ENCODE results near the gene DPH5.
"Not testable (repeated sequence)": the region's sequence is repeated elsewhere in the genome, so short reads cannot be mapped to it uniquely, and the experiment has no call there.

Gene DPH5, protein sequence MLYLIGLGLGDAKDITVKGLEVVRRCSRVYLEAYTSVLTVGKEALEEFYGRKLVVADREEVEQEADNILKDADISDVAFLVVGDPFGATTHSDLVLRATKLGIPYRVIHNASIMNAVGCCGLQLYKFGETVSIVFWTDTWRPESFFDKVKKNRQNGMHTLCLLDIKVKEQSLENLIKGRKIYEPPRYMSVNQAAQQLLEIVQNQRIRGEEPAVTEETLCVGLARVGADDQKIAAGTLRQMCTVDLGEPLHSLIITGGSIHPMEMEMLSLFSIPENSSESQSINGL

DNA sequence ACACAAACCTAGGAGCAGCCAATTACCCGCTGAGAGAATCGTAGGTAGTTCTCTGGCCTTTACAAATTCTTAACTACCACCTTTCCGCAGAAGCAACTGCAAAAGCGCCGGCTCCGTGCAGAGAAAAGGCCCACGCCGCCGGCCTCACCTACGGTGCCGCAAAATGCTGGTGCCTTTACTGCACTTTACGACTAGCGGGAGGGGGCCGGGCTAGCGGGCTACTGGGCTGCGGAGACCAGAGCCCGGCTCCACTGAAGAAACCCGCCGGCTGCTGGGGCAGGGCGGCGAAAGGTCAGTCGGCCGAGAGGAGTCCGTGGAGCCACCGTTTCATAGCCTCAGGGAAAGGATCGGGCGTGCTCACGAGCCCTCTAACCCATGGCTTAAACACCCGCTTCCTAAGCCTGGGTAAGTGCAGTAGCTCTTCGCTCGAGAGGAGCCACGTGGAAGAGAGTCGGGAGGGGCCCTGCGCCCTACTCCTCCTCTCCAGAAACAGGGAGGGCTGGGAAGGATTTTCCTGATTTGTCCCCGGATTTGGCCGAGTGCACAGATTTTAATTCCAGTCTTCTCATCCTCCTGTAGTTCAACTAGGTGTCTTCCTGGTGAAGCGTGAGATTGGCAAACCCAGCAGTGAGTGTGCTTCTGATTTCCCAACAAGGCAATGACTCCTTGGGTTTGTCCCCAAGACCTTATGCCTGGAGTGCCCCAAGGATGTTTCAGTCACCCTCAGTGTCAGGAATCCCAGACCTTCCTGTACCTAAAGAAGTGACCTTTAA is at the start of gene DPH5:
Gene DPH5, minus strand, starts transcription at position 128 of the 773 bp plus-strand sequence. CDS start 341 bp downstream, outside the sequence.
- DNase-seq: peak; percentile 68

DNA sequence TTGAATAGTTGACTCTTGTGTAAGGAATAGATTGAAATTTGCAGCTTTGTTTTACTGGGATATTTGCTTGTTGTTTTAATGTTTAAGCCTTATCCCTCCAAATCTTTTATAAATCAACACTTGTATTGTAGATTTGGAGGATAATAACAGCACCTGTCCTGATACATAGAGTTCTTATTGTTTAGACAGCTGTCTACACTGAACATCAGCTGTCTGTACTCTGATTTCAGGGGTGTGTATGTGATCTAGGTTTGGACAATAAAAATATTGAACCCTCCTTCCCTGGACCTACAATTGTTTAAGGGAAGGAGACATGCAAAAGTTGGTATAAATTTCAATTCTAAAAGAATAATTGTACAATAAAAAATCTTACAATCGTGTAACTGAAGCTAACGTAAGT is 48.3 kb upstream of the DPH5 start:
- DNase-seq: no peak

DNA sequence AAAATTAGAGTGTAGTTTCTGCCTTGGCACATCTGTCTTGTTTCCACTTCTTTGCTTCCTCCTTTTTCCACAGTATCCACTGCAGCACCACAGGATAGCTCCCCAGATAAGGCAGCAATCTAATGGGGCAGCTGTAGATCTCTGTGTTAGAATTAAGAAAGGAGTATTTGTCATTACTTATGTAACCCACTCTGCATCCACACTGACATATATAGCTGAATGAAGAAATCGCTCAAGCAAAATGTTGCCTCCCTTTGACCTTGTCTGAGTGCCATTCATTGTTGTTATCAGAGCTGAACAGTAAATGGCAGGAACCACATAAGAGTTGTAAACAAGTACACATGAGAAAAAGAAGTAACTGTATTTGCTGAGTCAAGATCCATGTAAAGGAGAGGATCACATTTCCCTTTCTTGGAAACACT is 45.9 kb upstream of the DPH5 start:
- no peak for DNase-seq

DNA sequence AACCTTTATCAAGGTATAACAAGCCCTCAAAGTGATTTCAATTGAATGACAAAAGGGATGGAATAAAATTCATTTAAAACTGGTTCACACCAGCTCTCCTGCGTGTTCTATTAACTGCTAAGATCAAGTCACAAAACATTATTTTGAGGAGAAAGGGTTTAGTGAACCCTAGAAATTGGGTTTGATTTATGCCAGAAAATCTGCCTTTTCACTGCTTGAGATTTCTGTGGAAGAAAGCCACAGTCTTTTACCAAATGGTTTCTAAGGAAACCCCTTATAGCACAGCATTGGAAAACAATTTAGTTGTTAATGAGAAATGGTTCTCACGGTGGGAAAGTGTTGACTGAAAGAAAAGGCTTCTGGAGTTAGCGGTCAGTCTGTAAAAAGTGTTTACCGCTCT is 43.6 kb upstream of the DPH5 start:
- DNase-seq: no peak

DNA sequence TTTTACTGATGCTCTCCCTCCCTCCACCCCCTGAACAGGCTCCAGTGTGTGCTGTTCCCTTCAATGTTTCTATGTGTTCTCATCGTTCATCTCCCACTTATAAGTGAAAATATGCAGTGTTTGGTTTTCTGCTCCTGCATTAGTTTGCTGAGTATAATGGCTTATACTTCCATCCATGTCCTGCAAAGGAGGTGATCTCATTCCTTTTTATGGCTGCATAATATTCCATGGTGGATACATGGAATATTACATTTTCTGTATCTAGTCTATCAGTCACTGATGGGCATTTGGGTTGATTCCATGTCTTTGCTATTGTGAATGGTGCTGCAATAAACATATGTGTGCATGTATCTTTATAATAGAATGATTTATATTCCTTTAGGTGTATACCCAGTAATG is 41.4 kb upstream of the DPH5 start:
- DNase-seq: not testable (repeated sequence)

DNA sequence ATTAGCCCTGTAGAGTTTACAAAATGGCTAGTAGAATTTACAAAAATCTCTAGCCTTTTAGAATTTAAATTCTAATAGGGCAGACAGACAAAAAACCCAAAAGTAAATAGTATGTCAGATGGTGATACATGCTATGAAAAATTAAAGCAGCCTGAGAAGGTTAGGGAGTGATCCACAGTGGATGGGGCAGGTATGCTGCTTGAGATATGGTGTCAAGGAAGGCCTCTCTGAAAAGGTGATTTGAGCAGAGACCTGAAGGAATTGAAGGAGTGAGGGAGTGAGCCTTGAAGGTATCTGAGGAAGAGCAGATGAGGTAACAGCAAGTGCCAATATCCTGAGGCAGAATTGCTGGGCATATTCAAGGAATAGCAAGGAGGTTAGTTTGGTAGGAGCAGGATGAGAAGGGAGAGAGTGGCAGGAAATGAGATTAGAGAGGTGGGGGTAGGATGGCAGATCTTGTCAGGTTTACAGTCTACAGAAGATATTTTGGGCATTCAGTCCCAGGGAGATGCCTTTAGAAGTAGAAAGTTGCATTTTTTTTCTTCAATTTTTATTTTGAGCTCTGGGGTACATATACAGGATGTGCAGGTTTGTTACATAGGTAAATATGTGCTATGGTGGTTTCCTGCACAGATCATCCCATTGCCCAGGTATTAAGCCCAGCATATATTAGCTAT is 40.8 kb upstream of the DPH5 start:
- DNase-seq: no peak

DNA sequence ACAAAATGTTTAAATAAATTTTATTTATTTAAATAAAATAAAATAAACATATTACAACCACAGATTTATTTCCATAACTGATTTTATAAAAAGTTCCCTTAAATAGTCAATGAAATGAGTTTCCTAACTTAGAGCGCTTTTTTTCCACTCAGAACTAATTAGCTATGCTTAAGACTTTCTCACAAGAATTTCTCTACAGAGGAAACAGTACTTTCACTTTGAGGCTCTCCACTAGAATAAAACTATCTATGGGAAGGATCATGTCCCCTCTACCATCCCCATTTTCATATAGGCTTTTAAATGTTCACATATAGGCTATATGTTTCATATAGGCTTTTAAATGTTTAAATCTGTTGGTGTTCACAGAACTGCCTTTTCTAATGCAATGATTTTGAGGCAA is 40.0 kb upstream of the DPH5 start:
- no peak for DNase-seq

DNA sequence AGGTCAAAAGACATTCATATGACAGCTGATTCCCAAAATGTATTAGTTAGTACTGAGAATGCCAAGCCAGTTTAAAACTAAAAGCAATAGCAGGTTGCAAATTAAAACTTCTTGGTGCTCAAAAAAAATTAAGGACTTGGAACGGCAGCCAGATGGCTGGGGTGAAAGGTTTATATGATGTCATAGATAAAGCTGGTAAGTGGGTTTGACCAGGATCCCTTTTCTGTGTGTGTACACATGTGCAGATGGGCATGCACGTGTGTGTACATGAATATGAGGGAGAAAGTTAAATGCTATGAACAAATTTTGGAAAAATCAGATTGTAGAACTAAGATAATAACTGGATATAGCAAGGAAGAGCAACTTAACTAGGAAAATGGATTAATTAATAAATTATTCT is 39.1 kb upstream of the DPH5 start:
- no peak for DNase-seq

DNA sequence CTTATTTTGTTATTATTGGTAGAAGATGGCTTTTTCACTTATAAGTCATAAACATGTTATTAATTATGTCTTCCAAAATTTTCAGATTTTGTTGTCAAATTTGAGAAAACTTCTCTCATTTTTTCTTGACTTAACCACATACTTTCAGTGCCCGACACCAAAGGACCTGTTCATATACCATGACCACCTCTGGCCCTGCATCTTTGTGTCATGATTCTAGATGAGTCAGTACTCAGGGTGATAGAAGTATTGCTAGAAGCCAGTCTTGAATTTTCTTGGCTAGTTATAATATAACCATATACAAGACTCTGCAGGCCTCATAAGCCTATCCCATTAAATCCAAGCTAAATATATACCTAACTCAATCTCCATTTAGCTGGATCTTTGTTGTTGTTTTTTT is 35.4 kb upstream of the DPH5 start:
- DNase-seq: no peak

DNA sequence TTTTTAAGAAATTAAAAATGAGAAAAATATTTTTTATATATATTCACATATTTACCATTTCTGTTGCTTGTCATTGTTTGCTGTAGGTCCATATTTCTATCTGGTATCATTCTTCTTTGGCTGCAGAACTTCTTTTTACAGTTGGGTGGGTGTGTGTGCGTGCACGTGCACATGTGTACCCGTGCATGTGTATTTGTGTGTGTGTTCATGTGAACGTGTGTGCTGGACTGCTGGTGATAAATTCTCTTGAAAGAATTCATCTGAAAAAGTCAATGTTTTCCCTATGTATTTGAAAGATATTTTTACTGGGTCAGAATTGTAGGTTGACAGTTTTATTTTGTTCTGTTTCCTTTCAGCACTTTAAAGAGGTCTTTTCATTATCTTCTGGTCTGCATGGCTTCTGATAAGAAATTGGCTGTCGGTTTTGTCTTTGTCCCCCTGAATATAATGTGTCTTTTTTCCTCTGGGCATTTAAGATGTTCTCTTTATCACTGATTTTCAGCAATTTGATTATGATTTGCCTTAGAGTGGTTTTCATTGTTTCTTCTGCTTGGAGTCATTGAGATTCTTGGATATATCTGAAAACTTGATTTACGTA is 34.5 kb upstream of the DPH5 start:
- no peak for DNase-seq

DNA sequence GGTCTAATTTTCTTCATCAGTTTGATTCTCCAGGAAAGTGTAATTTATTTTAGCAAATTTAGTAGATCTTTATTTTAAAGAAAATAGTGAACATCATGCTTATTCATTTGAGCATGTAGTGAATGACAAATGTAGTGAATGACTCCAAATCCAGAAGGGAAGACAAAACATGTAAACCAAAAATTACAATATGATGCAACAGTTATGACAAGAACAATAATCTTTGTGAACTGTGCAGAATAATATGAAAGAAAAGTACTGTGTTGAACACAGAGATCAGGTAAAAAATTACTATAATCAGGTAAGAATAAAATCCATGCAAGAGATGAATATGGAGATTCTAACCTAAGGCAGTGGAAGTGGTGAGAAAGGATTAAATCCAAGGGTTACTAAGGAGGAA is 30.0 kb upstream of the DPH5 start:
- no peak for DNase-seq

DNA sequence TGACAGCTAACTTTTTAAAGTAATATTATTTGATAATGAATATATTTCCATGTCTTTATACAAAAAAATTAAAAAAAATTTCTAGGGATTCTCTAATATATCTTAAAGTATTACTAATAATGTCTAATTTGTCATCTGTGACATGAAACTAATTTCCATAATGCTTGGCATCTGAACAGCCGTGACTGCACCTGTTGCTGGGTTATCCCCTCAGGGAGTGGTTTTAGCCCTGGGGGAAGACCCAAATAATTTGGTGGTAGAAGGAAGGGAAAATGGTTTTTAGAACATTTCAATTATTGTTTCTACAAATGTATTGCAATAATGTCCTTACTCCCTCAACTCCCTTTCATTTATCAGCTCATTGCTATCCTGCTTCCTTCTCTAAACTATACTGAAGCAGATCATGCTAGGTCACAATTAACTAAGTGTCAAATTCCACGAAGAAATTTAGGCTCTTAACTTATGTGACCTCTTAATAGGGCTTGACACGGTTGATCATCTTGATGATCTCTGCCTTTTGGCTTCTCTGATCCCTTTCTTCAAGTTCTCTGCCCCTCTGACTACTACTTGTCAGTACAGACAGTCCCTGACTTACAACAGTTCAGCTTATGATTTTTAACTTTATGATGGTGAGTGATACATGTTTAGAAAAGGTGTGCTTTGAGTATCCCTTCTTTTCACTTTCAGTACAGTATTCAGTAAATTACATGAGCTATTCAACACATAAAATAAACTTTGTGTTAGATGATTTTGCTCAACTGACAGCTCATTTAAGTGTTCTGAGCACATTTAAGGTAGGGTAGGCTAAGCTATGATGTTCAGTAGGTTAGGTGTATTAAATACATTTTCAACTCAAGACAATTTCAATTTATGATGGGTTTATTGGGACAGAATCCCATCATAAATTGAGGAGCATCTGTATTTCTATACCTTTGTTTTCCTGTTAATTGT is 26.4 kb upstream of the DPH5 start:
- no peak for DNase-seq

DNA sequence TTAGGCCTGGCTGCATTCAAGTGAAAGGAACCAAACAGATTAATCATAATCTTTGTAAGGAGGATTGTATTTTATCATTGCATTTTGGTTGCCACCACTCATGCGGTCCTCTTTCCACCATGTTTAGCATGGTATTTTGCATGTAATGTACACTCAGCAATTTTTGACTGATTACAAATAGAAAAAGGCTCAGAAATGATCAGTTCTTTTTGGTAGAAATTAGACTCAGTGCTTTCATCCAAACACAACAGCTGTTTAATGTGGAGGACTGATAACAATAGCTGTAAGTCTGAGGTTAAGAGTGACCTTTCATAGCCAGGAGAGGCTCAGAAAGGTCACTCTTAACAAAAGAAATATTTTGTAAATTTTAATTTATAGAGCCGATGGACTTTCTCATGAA is 25.3 kb upstream of the DPH5 start:
- no peak for DNase-seq

DNA sequence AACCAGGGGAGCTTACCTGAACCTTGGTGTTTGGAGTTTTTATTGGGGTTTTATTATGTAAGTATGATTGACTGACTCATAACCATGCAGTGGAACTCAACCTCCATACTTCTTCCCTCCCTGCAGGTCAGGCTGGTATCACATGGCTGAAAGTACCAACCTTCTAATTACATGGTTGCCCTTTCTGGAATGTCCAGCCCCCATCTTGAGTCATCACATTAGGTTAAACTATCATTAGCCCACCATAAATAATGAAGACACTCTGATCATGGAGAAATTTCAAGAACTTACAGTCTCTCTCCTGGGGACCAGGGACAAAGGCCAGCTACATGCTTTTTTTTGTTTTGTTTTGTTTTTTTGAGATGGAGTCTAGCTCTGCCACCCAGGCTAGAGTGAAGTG is 19.2 kb upstream of the DPH5 start:
- no peak for DNase-seq

DNA sequence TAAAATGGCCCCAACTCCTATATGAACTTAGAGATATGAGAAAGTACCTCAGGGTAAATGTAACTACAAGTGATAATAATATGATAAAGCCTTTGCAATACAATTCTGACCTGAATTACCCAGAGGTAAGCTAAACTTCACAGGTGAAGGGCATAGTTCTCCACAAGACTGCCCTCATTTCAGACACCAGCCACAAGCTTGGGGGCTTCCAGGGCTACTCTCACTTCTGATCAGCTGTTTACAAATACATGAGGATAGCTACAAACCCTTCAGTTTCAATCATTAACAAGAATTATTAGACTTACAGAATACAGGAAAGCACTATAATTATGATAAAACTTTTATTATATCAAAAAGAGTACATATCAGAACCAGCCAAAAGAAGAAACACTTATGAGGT is 18.7 kb upstream of the DPH5 start:
- no peak for DNase-seq

DNA sequence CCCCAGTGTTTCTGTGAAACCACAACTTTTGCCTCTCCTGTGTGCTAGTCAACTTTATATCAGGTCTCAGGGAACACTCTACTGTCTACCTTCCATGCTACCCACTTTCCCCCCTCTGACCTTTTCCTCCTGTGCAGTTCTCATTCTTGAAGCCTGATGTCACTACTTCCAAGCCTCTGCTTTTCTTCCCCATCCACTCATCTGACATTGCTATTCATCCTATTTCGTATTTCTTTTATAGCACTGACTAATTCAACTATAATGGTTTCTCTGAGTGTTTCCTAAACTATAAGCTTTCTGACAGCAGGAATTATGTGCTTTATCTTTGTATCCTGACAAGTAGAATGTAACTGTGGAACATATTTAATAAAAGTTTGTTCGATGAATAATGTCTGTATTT is 18.2 kb upstream of the DPH5 start:
- peak; percentile 3 for DNase-seq

DNA sequence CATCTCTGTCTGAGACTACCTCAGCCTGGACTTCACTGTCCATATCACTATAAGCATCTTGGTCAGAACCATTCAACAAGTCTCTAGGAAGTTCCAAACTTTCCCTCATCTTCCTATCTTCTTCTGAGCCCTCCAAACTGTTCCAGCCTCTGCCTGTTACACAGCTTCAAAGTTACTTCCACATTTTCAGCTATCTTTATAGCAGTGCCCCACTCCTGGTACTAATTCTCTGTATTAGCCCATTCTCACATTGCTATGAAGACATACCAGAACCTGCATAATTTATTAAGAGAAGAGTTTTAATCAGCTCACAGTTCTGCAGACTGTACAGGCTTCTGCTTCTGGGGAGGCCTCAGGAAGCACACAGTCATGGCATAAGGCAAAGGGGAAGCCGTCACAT is 15.7 kb upstream of the DPH5 start:
- DNase-seq: no peak

DNA sequence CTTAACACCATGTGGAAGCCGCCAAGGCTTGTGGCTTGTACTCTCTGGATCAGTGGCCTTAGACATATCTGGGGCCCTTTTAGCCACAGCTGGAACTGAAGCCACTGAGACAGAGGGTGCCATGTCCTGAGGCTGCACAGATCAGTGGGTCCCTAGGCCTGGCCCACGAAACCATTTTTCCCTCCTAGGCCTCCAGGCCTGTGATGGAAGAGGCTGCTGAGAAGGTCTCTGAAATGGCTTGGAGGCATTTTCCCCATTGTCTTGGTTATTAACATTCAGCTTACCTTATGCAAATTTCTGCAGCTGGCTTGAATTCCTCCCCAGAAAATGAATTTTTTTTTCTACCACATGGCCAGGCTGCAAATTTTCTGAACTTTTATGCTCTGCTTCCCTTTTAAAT is 15.1 kb upstream of the DPH5 start:
- DNase-seq: no peak

DNA sequence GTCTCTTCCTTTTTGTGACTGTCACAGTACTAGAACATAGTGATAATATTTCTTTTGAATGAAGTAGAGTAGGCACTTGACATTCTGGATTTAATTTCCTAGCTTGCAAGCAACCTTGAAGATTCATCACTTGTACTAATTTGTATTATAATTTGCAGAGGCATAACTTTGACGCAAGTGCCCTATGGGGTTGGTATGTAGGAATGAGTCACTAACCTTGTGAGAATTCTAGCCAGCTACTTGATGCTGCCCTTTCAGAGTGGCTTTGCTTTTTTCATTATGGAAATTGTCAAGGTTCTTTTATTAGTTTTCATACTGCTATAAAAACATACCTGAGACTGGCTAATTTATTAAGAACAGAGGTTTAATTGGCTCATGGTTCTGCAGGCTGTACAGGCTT is 13.7 kb upstream of the DPH5 start:
- DNase-seq: no peak

DNA sequence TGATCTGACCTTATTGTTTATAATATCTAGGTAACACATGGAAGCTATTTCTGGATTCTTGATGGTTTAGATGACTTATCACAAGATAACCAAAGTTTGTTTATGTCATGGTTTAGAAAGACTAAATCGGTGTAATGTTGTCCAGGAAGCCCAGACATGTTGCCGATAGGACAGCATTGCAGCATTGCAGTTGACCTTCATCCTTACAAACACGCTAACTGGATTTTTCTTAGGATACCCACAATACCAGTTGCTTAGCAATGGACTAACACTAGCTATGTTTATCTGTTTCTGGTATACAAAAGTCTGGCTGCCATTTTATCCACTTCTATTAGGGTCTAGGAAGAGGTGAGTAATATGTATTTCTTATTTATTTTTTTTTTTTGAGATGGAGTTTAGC is 11.7 kb upstream of the DPH5 start:
- no peak for DNase-seq

DNA sequence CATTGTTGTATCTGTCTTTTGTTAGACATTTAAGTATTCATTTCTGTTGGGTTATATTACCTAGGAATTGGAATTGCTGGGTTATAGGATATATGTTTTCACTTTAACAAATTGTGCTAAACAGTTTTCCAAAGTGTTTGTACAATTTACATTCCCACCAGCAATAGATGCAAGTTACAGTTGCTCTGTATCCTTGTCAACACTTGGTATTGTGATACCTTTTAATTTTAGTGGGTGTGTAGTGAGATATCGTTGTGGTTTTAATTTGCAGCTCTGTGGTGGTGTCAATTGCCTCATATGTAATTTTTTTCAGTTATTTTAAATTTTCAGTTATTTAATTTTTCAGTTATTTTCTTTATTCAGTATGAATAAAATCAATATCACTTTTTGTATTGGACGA is 7.4 kb upstream of the DPH5 start:
- DNase-seq: no peak

DNA sequence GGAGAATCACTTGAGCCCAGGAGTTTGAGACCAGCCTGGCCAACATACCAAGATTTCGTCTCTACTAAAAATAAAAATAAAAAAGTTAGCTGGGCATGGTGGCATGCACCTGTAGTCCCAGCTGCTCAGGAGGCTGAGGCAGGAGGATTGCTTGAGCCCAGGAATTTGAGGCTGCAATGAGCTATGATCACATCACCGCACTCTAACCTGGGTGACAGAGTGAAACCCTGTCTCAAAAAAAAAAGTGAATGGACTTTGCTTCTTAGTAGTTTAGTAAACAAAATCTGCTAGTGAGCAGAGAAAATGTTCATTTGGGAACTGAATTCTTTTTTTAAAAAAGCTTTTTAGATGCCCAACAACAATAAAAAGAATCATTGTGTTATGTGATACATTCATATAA is 6.5 kb upstream of the DPH5 start:
- not testable (repeated sequence) for DNase-seq

DNA sequence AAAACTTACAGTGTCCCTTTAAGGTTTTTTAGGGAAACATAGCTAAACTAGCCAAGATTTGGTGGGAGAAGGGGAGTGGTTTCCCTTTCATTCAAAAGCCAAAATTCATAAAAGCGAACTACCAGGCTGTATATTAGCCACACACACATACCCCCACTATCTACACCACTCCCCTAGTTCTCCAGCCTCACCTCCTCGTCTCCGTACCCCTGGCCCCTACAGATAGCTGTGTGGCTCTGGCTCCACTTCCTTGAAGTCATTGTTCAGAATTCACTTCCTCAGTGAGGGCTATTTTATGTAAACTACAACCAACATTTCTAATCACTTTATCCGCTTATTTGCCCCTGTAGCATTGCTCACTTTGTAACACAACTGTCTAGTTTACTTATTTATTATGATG is 5.3 kb upstream of the DPH5 start:
- DNase-seq: no peak

Measured in GDM1 (cell line).